Tibial nerve (tissue), 4 donors: ENCODE results near the gene MAU2.

Experiments
- EP300 ChIP-seq, 2 donors: sonication (generic); formaldehyde crosslinking; IDR thresholded peaks; one replicate each; pipeline ENCODE4 v1.6.1; 2017; ENCODE audit warnings: antibody characterized with exemption in 2 of 2, mild to moderate bottlenecking in 1 of 2
- TF ChIP-seq, protein P1 (sequence below), 5 experiments: fragments of 200-600 bp in 3 of 5; fragments of 450-650 bp in 2 of 5; sonication (generic) in 3 of 5; IDR thresholded peaks; one replicate each; pipeline ENCODE4 v1.5.1; 2016 to 2019; ENCODE audit warnings: antibody characterized with exemption in 5 of 5, mild to moderate bottlenecking in 3 of 5, moderate library complexity in 2 of 5

DNA sequence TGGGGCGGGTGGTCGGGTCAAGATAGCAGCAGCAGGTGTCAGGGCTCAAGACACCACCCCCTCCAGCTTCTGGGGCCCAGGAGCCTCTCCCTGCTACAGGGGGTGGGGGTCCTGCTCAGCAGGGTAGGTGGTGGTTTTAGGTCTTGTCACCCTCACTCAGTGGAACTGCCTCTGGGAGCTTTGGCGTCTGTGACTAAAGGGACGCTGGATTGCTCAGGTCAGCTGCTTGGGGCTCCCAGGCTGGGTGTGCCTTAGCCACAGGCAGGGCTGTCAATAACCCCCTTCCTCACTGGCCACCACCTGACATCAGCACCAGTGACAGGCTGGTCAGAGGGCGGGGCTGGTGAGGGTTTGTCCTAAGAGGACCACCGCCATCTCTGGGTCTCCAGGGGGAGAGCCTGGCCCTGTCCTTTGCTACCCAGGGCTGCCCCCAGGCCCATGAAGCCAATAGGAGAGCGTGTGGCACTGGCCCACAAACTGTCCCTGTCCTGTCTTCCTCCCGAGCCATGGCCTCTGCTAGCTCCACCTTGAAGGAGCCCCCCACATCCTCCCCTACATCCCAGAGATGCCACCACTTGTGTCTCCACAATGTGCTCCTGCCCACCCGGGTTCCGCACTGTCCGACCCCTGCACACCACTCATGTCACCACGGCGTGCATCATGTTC is 36.4 kb downstream of the MAU2 start:
- TF ChIP-seq EP300 (IDR thresholded peaks at IDR 0.05): no peak
- TF ChIP-seq, protein P1, sequence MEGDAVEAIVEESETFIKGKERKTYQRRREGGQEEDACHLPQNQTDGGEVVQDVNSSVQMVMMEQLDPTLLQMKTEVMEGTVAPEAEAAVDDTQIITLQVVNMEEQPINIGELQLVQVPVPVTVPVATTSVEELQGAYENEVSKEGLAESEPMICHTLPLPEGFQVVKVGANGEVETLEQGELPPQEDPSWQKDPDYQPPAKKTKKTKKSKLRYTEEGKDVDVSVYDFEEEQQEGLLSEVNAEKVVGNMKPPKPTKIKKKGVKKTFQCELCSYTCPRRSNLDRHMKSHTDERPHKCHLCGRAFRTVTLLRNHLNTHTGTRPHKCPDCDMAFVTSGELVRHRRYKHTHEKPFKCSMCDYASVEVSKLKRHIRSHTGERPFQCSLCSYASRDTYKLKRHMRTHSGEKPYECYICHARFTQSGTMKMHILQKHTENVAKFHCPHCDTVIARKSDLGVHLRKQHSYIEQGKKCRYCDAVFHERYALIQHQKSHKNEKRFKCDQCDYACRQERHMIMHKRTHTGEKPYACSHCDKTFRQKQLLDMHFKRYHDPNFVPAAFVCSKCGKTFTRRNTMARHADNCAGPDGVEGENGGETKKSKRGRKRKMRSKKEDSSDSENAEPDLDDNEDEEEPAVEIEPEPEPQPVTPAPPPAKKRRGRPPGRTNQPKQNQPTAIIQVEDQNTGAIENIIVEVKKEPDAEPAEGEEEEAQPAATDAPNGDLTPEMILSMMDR (IDR thresholded peaks at IDR 0.05): no peak
